Esophagus squamous epithelium (tissue), 4 donors: ENCODE results near the gene CTBP1.

Experiments
- POLR2A ChIP-seq, 4 donors: fragments of 450-650 bp; IDR thresholded peaks; one replicate each; pipeline ENCODE4 v1.6.1; 2017; ENCODE audit warnings: antibody characterized with exemption in 4 of 4, mild to moderate bottlenecking in 4 of 4, moderate library complexity in 3 of 4
- TF ChIP-seq, protein P1 (sequence below), 6 experiments: fragments of 450-650 bp in 4 of 6; fragments of 200-600 bp in 2 of 6; sonication (generic) in 2 of 6; IDR thresholded peaks; one replicate each; pipeline ENCODE4 v1.5.1; 2016 to 2019; ENCODE audit warnings: antibody characterized with exemption in 6 of 6, mild to moderate bottlenecking in 4 of 6, moderate library complexity in 4 of 6

DNA sequence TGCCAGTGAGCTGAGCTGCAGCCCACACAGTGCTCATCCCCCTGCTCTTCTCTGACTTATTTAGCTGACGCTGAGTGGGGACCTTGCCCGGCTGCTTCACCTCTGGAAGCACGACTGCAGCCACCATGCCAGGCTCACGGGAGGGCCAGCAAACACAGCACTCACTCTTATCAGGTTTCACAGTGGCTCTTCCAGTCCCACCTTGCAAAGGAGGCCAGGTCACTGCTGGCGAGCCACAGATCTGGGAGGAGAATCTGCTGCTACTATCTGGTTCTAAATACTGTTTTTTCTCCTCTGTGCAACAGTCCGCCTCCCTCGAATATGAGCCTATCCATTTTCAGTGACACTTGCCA, 69.9 kb downstream of the CTBP1 start:
- no peak for TF ChIP-seq POLR2A (IDR thresholded peaks at IDR 0.05)
- TF ChIP-seq, protein P1, sequence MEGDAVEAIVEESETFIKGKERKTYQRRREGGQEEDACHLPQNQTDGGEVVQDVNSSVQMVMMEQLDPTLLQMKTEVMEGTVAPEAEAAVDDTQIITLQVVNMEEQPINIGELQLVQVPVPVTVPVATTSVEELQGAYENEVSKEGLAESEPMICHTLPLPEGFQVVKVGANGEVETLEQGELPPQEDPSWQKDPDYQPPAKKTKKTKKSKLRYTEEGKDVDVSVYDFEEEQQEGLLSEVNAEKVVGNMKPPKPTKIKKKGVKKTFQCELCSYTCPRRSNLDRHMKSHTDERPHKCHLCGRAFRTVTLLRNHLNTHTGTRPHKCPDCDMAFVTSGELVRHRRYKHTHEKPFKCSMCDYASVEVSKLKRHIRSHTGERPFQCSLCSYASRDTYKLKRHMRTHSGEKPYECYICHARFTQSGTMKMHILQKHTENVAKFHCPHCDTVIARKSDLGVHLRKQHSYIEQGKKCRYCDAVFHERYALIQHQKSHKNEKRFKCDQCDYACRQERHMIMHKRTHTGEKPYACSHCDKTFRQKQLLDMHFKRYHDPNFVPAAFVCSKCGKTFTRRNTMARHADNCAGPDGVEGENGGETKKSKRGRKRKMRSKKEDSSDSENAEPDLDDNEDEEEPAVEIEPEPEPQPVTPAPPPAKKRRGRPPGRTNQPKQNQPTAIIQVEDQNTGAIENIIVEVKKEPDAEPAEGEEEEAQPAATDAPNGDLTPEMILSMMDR (IDR thresholded peaks at IDR 0.05) = no peak
